Suprapubic skin (tissue), 3 donors: ENCODE results near the gene NCBP3.

ENCODE experiments used
- CTCF ChIP-seq, 2 donors: fragments of 200-600 bp in 1 of 2; fragments of 450-650 bp in 1 of 2; sonication (generic) in 1 of 2; IDR thresholded peaks; one replicate each; pipeline ENCODE4 v1.5.1; 2016 to 2019; ENCODE audit warnings: antibody characterized with exemption in 2 of 2, mild to moderate bottlenecking in 1 of 2, moderate library complexity in 1 of 2
- EP300 ChIP-seq: sonication (generic); formaldehyde crosslinking; IDR thresholded peaks from one replicate; pipeline ENCODE4 v1.6.1; 2017; ENCODE audit warnings: antibody characterized with exemption
- POLR2A ChIP-seq, 2 donors: fragments of 450-650 bp; IDR thresholded peaks; one replicate each; pipeline ENCODE4 v1.6.1; 2017; ENCODE audit warnings: antibody characterized with exemption in 2 of 2, mild to moderate bottlenecking in 2 of 2, moderate library complexity in 2 of 2

- TF ChIP-seq POLR2A (IDR thresholded peaks at IDR 0.05), result no peak
- no peak for TF ChIP-seq CTCF (IDR thresholded peaks at IDR 0.05)
- no peak for TF ChIP-seq EP300
Observed at GRCh38 chr17:3894188-3894587, 48.1 kb upstream of the NCBP3 start.
